H9 (cell line): ENCODE data around the gene SMAD7. TPM values are rescaled to one million over a fixed set of nuclear protein-coding genes. Genes with fewer than 3 reads are reported as not detected.

Source experiments
- DNase-seq: peaks from one replicate; pipeline ENCODE4 v3.0.0-alpha.2; 2017
- H2AFZ ChIP-seq: one replicate; pipeline ENCODE4 v1.6.1; 2013; ENCODE audit warnings: mild to moderate bottlenecking, low read length, control low read depth, moderate library complexity
- H2AK5ac ChIP-seq: 2 replicates; pipeline ENCODE4 v1.6.1; 2013; ENCODE audit warnings: low read length, control low read depth, mixed read lengths; ENCODE audit not compliant: insufficient read length
- H2BK120ac ChIP-seq: one replicate; pipeline ENCODE4 v1.6.1; 2013; ENCODE audit warnings: low read depth, mild to moderate bottlenecking, low read length, control low read depth, inconsistent platforms; ENCODE audit not compliant: poor library complexity, severe bottlenecking
- H2BK12ac ChIP-seq: 2 replicates; pipeline ENCODE4 v1.6.1; 2013; ENCODE audit warnings: low read length, control low read depth, mixed read lengths, low read depth; ENCODE audit not compliant: insufficient read length
- H2BK15ac ChIP-seq: 2 replicates; pipeline ENCODE4 v1.6.1; 2013; ENCODE audit warnings: low read depth, low read length, control low read depth
- H2BK20ac ChIP-seq: one replicate; pipeline ENCODE4 v1.6.1; 2013; ENCODE audit warnings: low read depth, mild to moderate bottlenecking, low read length, control low read depth, inconsistent platforms; ENCODE audit not compliant: poor library complexity, severe bottlenecking
- H2BK5ac ChIP-seq: 2 replicates; pipeline ENCODE4 v1.6.1; 2013; ENCODE audit warnings: low read length, control low read depth, mixed read lengths; ENCODE audit not compliant: insufficient read length
- H3K14ac ChIP-seq: 2 replicates; pipeline ENCODE4 v1.6.1; 2013; ENCODE audit warnings: low read length, control low read depth; ENCODE audit not compliant: insufficient read depth
- H3K18ac ChIP-seq: 2 replicates; pipeline ENCODE4 v1.6.1; 2013; ENCODE audit warnings: low read depth, mild to moderate bottlenecking, mixed read lengths, low read length, control low read depth; ENCODE audit not compliant: insufficient read length
- H3K23ac ChIP-seq: 2 replicates; pipeline ENCODE4 v1.6.1; 2013; ENCODE audit warnings: low read length, control low read depth, mixed read lengths, low read depth; ENCODE audit not compliant: insufficient read length
- H3K23me2 ChIP-seq: 2 replicates; pipeline ENCODE4 v1.6.1; 2013; ENCODE audit warnings: low read depth, mild to moderate bottlenecking, mixed read lengths, low read length, control low read depth; ENCODE audit not compliant: insufficient read length, poor library complexity, severe bottlenecking
- H3K27ac ChIP-seq: 2 replicates; pipeline ENCODE4 v1.5.1; 2013; ENCODE audit warnings: low read length, control low read depth, mixed read lengths, low read depth; ENCODE audit not compliant: insufficient read length
- H3K27me3 ChIP-seq: 2 replicates; pipeline ENCODE4 v1.6.1; 2013; ENCODE audit warnings: low read length, control low read depth, inconsistent platforms; ENCODE audit not compliant: insufficient read depth
- H3K4ac ChIP-seq: 2 replicates; pipeline ENCODE4 v1.6.1; 2013; ENCODE audit warnings: low read depth, mild to moderate bottlenecking, control low read depth, inconsistent platforms, low read length, moderate library complexity
- H3K4me1 ChIP-seq: 2 replicates; pipeline ENCODE4 v1.6.1; 2013; ENCODE audit warnings: low read length, control low read depth, inconsistent platforms; ENCODE audit not compliant: insufficient read depth
- H3K4me2 ChIP-seq: 2 replicates; pipeline ENCODE4 v1.6.1; 2013; ENCODE audit warnings: low read length, control low read depth, mixed read lengths; ENCODE audit not compliant: insufficient read length, insufficient read depth
- H3K56ac ChIP-seq: 2 replicates; pipeline ENCODE4 v1.6.1; 2013; ENCODE audit warnings: low read depth, mild to moderate bottlenecking, mixed read lengths, low read length, control low read depth; ENCODE audit not compliant: insufficient read length
- H3K79me1 ChIP-seq: 2 replicates; pipeline ENCODE4 v1.6.1; 2013; ENCODE audit warnings: low read depth, mild to moderate bottlenecking, moderate library complexity, low read length, control low read depth, inconsistent platforms; ENCODE audit not compliant: insufficient read depth, poor library complexity, severe bottlenecking
- H3K79me2 ChIP-seq: 2 replicates; pipeline ENCODE4 v1.6.1; 2013; ENCODE audit warnings: low read length, control low read depth, inconsistent platforms; ENCODE audit not compliant: insufficient read depth
- H3K9ac ChIP-seq: 2 replicates; pipeline ENCODE4 v1.6.1; 2013; ENCODE audit warnings: low read length, control low read depth, mixed read lengths; ENCODE audit not compliant: insufficient read length; ENCODE audit errors: extremely low read depth
- H3K9me3 ChIP-seq: one replicate; pipeline ENCODE4 v1.6.1; 2013; ENCODE audit warnings: low read depth, low read length, inconsistent platforms; ENCODE audit not compliant: control insufficient read depth
- H3T11ph ChIP-seq: one replicate; pipeline ENCODE4 v1.6.1; 2013; ENCODE audit warnings: mild to moderate bottlenecking, low read length, control low read depth, inconsistent platforms
- H4K20me1 ChIP-seq: one replicate; pipeline ENCODE4 v1.6.1; 2013; ENCODE audit not compliant: control insufficient read depth, insufficient read length, insufficient read depth
- H4K5ac ChIP-seq: 2 replicates; pipeline ENCODE4 v1.6.1; 2013; ENCODE audit warnings: low read depth, mild to moderate bottlenecking, mixed read lengths, low read length, control low read depth; ENCODE audit not compliant: insufficient read length
- H4K8ac ChIP-seq: replicated peaks from 2 replicates; pipeline ENCODE4 v1.6.1; 2013; ENCODE audit warnings: low read length, control low read depth, mixed read lengths, low read depth; ENCODE audit not compliant: insufficient read length
- H4K91ac ChIP-seq: 2 replicates; pipeline ENCODE4 v1.6.1; 2013; ENCODE audit warnings: low read depth, mild to moderate bottlenecking, moderate library complexity, mixed read lengths, low read length, control low read depth; ENCODE audit not compliant: insufficient read length
- H3K27ac Mint-ChIP-seq, 3 experiments: 2 replicates in 2 of 3; 3 replicates in 1 of 3; pipeline ENCODE4 v1.8.0; 2020 to 2021; ENCODE audit warnings: mixed read lengths in 3 of 3, mild to moderate bottlenecking in 1 of 3, moderate library complexity in 1 of 3
- H3K27me3 Mint-ChIP-seq: 2 replicates; pipeline ENCODE4 v1.8.0; 2021; ENCODE audit warnings: low read depth, mild to moderate bottlenecking, moderate library complexity, mixed read lengths
- H3K36me3 Mint-ChIP-seq, 3 experiments: 2 replicates in 2 of 3; 3 replicates in 1 of 3; pipeline ENCODE4 v1.8.0; 2020 to 2021; ENCODE audit warnings: low read depth in 3 of 3, mixed read lengths in 3 of 3; ENCODE audit not compliant: insufficient read depth in 1 of 3
- H3K4me1 Mint-ChIP-seq, 2 experiments: 2 replicates each; pipeline ENCODE4 v1.8.0; 2020; ENCODE audit warnings: mixed read lengths in 2 of 2
- H3K4me3 Mint-ChIP-seq, 2 experiments: 2 replicates in 1 of 2; 3 replicates in 1 of 2; pipeline ENCODE4 v1.8.0; 2020 to 2021; ENCODE audit warnings: mild to moderate bottlenecking in 2 of 2, mixed read lengths in 2 of 2, moderate library complexity in 1 of 2
- H3K9me3 Mint-ChIP-seq, 2 experiments: 2 replicates in 1 of 2; 3 replicates in 1 of 2; pipeline ENCODE4 v1.8.0; 2020; ENCODE audit warnings: mild to moderate bottlenecking in 2 of 2, mixed read lengths in 2 of 2, moderate library complexity in 1 of 2
- CTCF ChIP-seq: fragments of 200-600 bp; sonication (generic); conservative IDR thresholded peaks from 3 replicates; pipeline ENCODE4 v1.8.0; 2021; ENCODE audit warnings: antibody characterized with exemption, mild to moderate bottlenecking
- WGBS: extraction: QIAGEN DNeasy Blood & Tissue Kit; methylation state at CpG from one replicate; pipeline ENCODE4 v1.1.7; 2013; ENCODE audit warnings: missing lambda C conversion rate, low lambda C conversion rate, mixed read lengths; ENCODE audit not compliant: insufficient read length; ENCODE audit errors: extremely low coverage; 5-methylcytosine and 5-hydroxymethylcytosine counted together
- total RNA-seq: library from RNA; stranded (reverse); gene quantifications from 2 replicates; pipeline ENCODE4 v1.2.1, GENCODE V29; 2021

The SMAD7 gene
- total RNA-seq, 1 experiment from 2014 or later: 27.7 TPM

GRCh38 chr18:48918660-48919456 lies 31.9 kb downstream of the SMAD7 start:
- Histone ChIP-seq H2BK120ac (no peak overlapping the region), H2BK15ac (no peak overlapping the region), H3K23ac (no peak overlapping the region), H3K27ac (no peak overlapping the region), H3K4me1 (peaks cover 4% of the 10 kb centered on the region), H3K18ac (no peak overlapping the region), H3K9ac (no peak overlapping the region), H2BK20ac (no peak overlapping the region), H2BK12ac (no peak overlapping the region), H3K14ac (no peak overlapping the region), H3T11ph (no peak overlapping the region), H4K20me1 (no peaks in the 10 kb centered on the region), H4K5ac (no peak overlapping the region), H2AK5ac (no peak overlapping the region), H4K8ac (no peak overlapping the region), H3K4ac (no peak overlapping the region), H3K27me3 (no peaks in the 10 kb centered on the region), H3K79me2 (peaks cover 6% of the 10 kb centered on the region; the same call in 1 of the 2 replicates), H3K9me3 (no peaks in the 10 kb centered on the region), H3K79me1 (no peaks in the 10 kb centered on the region), H2BK5ac (no peak overlapping the region), H3K4me2 (no peak overlapping the region), H3K23me2 (no peaks in the 10 kb centered on the region), H4K91ac (no peak overlapping the region), H3K56ac (no peak overlapping the region), H2AFZ (no peak overlapping the region)
- WGBS: no CpG with 5 or more reads among the region's 9 CpGs
- Mint-ChIP-seq H3K4me3 (no peak overlapping the region), H3K27me3 (no peaks in the 10 kb centered on the region; the same call in 1 of the 2 replicates), H3K36me3 (peaks cover 15 to 32% (median 25%) of the 10 kb centered on the region in 3 experiments), H3K4me1 (peaks cover 26 to 34% of the 10 kb centered on the region in 2 experiments), H3K9me3 (no peaks in the 10 kb centered on the region), H3K27ac (no peak overlapping the region)
- no peak for TF ChIP-seq CTCF
- DNase-seq: peak; percentile 27
